Central memory CD4-positive, alpha-beta T cell (primary cell): ENCODE results near the gene MAP4K1.
"Not testable (repeated sequence)": the region's sequence is repeated elsewhere in the genome, so short reads cannot be mapped to it uniquely, and the experiment has no call there.

Source experiments
- DNase-seq: peaks from one replicate; pipeline ENCODE4 v3.0.0; 2022

Gene MAP4K1

GRCh38 chr19:38619361-38620174 is 1.8 kb upstream of the MAP4K1 start:
- no peak for DNase-seq

GRCh38 chr19:38618590-38619360 is 1.0 kb upstream of the MAP4K1 start, which contains the start of gene EIF3K:
EIF3K (plus strand) TSS chr19:38619188; CDS start chr19:38619269, 81 bp downstream.
- DNase-seq, result peak; percentile 96

- DNase-seq, result peak; percentile 16
Measured at GRCh38 chr19:38617283-38617763, 430 bp downstream of the MAP4K1 start.

GRCh38 chr19:38616265-38616664 is 1.5 kb downstream of the MAP4K1 start:
- no peak for DNase-seq

GRCh38 chr19:38615007-38615581 is 2.7 kb downstream of the MAP4K1 start:
- no peak for DNase-seq

- DNase-seq, result no peak
Measured at GRCh38 chr19:38614289-38614688, 3.5 kb downstream of the MAP4K1 start.

GRCh38 chr19:38606131-38606530 is 11.6 kb downstream of the MAP4K1 start:
- DNase-seq, result no peak

GRCh38 chr19:38602856-38603255 is 14.9 kb downstream of the MAP4K1 start:
- not testable (repeated sequence) for DNase-seq

- no peak for DNase-seq
Measured at GRCh38 chr19:38599722-38600121, 18.0 kb downstream of the MAP4K1 start.

- DNase-seq, result no peak
Measured at GRCh38 chr19:38597075-38597474, 20.7 kb downstream of the MAP4K1 start.

GRCh38 chr19:38596057-38596981 is 21.4 kb downstream of the MAP4K1 start:
- no peak for DNase-seq

- no peak for DNase-seq
Measured at GRCh38 chr19:38592940-38593339, 24.8 kb downstream of the MAP4K1 start.

- no peak for DNase-seq
Measured at GRCh38 chr19:38588041-38588440, 29.7 kb downstream of the MAP4K1 start.

- no peak for DNase-seq
Measured at GRCh38 chr19:38587562-38587961, 30.2 kb downstream of the MAP4K1 start.

- DNase-seq, result no peak
Measured at GRCh38 chr19:38583985-38584305, 33.8 kb downstream of the MAP4K1 start.

- no peak for DNase-seq
Measured at GRCh38 chr19:38583219-38583984, 34.4 kb downstream of the MAP4K1 start.

- DNase-seq, result no peak
Measured at GRCh38 chr19:38580080-38580479, 37.7 kb downstream of the MAP4K1 start.

- DNase-seq, result peak; percentile 30
Measured at GRCh38 chr19:38579304-38579703, 38.4 kb downstream of the MAP4K1 start.

- no peak for DNase-seq
Measured at GRCh38 chr19:38577826-38578225, 39.9 kb downstream of the MAP4K1 start.

GRCh38 chr19:38571682-38572081 is 46.1 kb downstream of the MAP4K1 start:
- no peak for DNase-seq

- DNase-seq, result no peak
Measured at GRCh38 chr19:38569368-38569983, 48.3 kb downstream of the MAP4K1 start.
